ENCODE data around the gene RNF212. TPM values are rescaled to one million over a fixed set of nuclear protein-coding genes. Genes with fewer than 3 reads are reported as not detected.

The RNF212 gene
- total RNA-seq, 1 experiment from 2014 or later = 2.4 TPM

GRCh38 chr4:1111259-1111809 is 2.0 kb downstream of the RNF212 start:
- no TSS peak for BruUV-seq (replicated peaks)
- ChIA-PET POLR2A (ENCODE audit: low non-redundant PET) (no interaction called here), CTCF (no interaction called here)
- intact Hi-C loops (cut with micrococcal nuclease; ENCODE audit: unreplicated experiment) = no loop called here
- H3K4me3 ChIP-seq (ENCODE audit: low read depth, low read length, poor library complexity, severe bottlenecking) = no peak overlapping the region
- no peaks in the 10 kb centered on the region for H3K36me3 ChIP-seq (ENCODE audit: insufficient read depth, low read length, poor library complexity, severe bottlenecking)
- no peaks in the 10 kb centered on the region for H3K4me1 ChIP-seq (ENCODE audit: insufficient read depth, low read length, poor library complexity, severe bottlenecking)
- no peak overlapping the region for H3K27ac ChIP-seq (ENCODE audit: low read depth, low read length, poor library complexity, severe bottlenecking)
- H3K27me3 ChIP-seq (replicated peaks; ENCODE audit: insufficient read depth, low read depth, low read length, poor library complexity) = peaks cover 4% of the 10 kb centered on the region
- DNase-seq (ENCODE audit: low spot score) = no peak
- TF ChIP-seq, protein P1, sequence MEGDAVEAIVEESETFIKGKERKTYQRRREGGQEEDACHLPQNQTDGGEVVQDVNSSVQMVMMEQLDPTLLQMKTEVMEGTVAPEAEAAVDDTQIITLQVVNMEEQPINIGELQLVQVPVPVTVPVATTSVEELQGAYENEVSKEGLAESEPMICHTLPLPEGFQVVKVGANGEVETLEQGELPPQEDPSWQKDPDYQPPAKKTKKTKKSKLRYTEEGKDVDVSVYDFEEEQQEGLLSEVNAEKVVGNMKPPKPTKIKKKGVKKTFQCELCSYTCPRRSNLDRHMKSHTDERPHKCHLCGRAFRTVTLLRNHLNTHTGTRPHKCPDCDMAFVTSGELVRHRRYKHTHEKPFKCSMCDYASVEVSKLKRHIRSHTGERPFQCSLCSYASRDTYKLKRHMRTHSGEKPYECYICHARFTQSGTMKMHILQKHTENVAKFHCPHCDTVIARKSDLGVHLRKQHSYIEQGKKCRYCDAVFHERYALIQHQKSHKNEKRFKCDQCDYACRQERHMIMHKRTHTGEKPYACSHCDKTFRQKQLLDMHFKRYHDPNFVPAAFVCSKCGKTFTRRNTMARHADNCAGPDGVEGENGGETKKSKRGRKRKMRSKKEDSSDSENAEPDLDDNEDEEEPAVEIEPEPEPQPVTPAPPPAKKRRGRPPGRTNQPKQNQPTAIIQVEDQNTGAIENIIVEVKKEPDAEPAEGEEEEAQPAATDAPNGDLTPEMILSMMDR (conservative IDR thresholded peaks at IDR 0.05; ENCODE audit: low read depth, low read length) = no peak
- no peak for TF ChIP-seq EZH2 (IDR thresholded peaks at IDR 0.05; ENCODE audit: borderline replicate concordance, low read depth, low read length, poor library complexity, severe bottlenecking)
- no peaks in the 10 kb centered on the region for H3K9me3 ChIP-seq (ENCODE audit: low read depth, low read length, poor library complexity, severe bottlenecking)

- no TSS peak for BruUV-seq (replicated peaks)
- intact Hi-C loops (cut with micrococcal nuclease; ENCODE audit: unreplicated experiment) = no loop called here
- Histone ChIP-seq H3K27ac (ENCODE audit: low read depth, low read length, poor library complexity, severe bottlenecking) (no peak overlapping the region), H3K4me3 (ENCODE audit: low read depth, low read length, poor library complexity, severe bottlenecking) (no peak overlapping the region), H3K36me3 (ENCODE audit: insufficient read depth, low read length, poor library complexity, severe bottlenecking) (no peaks in the 10 kb centered on the region), H3K27me3 (replicated peaks; ENCODE audit: insufficient read depth, low read depth, low read length, poor library complexity) (no peaks in the 10 kb centered on the region), H3K9me3 (ENCODE audit: low read depth, low read length, poor library complexity, severe bottlenecking) (no peaks in the 10 kb centered on the region), H3K4me1 (ENCODE audit: insufficient read depth, low read length, poor library complexity, severe bottlenecking) (no peaks in the 10 kb centered on the region)
- no peak for TF ChIP-seq EZH2 (IDR thresholded peaks at IDR 0.05; ENCODE audit: borderline replicate concordance, low read depth, low read length, poor library complexity, severe bottlenecking)
- TF ChIP-seq, protein P1 (conservative IDR thresholded peaks at IDR 0.05; ENCODE audit: low read depth, low read length) = no peak
- peak; percentile 19 for DNase-seq (ENCODE audit: low spot score)
- CTCF ChIA-PET = no interaction called here
- POLR2A ChIA-PET (ENCODE audit: low non-redundant PET) = no interaction called here
Observed at GRCh38 chr4:1109898-1110506, 3.4 kb downstream of the RNF212 start.

- TF ChIP-seq EZH2 (IDR thresholded peaks at IDR 0.05; ENCODE audit: borderline replicate concordance, low read depth, low read length, poor library complexity, severe bottlenecking) = no peak
- TF ChIP-seq, protein P1 (conservative IDR thresholded peaks at IDR 0.05; ENCODE audit: low read depth, low read length) = no peak
- DNase-seq (ENCODE audit: low spot score) = no peak
- no peaks in the 10 kb centered on the region for H3K9me3 ChIP-seq (ENCODE audit: low read depth, low read length, poor library complexity, severe bottlenecking)
- POLR2A ChIA-PET (ENCODE audit: low non-redundant PET) = no interaction called here
- no peaks in the 10 kb centered on the region for H3K27me3 ChIP-seq (replicated peaks; ENCODE audit: insufficient read depth, low read depth, low read length, poor library complexity)
- H3K4me3 ChIP-seq (ENCODE audit: low read depth, low read length, poor library complexity, severe bottlenecking) = no peak overlapping the region
- H3K27ac ChIP-seq (ENCODE audit: low read depth, low read length, poor library complexity, severe bottlenecking) = no peak overlapping the region
- intact Hi-C loops (cut with micrococcal nuclease; ENCODE audit: unreplicated experiment) = no loop called here
- no peaks in the 10 kb centered on the region for H3K4me1 ChIP-seq (ENCODE audit: insufficient read depth, low read length, poor library complexity, severe bottlenecking)
- no TSS peak for BruUV-seq (replicated peaks)
- no peaks in the 10 kb centered on the region for H3K36me3 ChIP-seq (ENCODE audit: insufficient read depth, low read length, poor library complexity, severe bottlenecking)
- CTCF ChIA-PET = no interaction called here
Observed at GRCh38 chr4:1109333-1109732, 4.0 kb downstream of the RNF212 start.
